Astrocyte of the hippocampus (primary cell): ENCODE results near the gene GIT1.

Source experiments
- DNase-seq: peaks from one replicate; pipeline ENCODE4 v3.0.0; 2011; ENCODE audit warnings: low read depth, low spot score

GIT1 gene

DNA sequence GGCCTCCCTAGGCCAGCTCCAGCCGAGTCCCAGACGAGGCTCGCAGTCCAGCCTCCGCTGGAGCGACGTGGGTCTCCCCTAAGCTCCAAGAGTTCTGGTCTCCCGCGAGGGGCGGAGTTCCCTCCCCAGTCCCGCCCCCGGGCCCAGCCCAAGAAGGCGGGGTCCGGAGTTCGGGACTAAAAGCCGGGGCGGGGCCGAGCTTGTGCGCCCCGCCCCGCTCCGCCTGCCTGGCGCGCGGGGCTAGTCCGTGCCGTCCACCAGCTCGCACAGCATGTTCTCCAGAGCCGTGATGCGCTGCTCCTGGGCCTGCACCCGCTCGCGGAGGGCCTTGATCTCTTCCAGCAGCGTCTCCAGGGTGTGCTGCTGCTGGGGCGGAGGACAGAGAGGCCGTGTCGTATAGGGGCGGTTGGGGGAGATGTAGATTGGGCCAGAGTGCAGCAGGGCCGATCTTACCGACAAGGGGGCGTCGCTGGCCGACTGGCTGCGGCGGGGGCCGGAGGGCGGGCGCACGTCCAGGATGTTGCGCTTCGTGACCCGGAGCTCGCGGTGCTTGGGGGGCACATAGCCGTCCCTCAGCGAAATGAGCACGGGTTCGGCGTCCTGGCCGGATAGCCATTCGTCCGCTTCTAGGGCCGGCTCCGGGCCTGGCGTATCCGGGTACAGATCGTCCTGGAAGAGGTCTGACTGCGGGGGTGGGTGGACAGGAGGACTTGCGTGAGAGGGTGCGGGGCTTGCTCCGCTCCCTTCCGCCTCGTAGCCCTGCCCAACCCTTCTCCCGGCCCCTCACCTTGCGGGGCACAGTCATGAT is 26.2 kb upstream of the GIT1 start:
- DNase-seq, result peak; percentile 90

DNA sequence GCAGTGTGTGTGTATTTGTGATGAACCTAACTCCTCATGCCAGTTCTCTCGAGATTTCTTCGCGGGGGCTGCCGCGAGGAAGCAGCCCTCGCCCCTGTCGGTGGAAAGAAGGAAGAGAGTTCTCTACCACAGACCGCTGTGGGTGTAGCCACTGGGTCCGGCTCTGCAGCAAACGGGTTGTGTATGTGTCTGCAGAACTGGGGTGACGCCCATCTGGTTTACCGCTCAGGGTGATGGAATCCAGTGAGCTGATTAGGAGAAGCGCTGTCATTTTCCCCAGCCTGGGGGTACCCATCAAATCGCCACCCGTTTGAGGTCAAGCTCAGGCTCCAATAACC is 25.6 kb upstream of the GIT1 start:
- DNase-seq, result no peak

DNA sequence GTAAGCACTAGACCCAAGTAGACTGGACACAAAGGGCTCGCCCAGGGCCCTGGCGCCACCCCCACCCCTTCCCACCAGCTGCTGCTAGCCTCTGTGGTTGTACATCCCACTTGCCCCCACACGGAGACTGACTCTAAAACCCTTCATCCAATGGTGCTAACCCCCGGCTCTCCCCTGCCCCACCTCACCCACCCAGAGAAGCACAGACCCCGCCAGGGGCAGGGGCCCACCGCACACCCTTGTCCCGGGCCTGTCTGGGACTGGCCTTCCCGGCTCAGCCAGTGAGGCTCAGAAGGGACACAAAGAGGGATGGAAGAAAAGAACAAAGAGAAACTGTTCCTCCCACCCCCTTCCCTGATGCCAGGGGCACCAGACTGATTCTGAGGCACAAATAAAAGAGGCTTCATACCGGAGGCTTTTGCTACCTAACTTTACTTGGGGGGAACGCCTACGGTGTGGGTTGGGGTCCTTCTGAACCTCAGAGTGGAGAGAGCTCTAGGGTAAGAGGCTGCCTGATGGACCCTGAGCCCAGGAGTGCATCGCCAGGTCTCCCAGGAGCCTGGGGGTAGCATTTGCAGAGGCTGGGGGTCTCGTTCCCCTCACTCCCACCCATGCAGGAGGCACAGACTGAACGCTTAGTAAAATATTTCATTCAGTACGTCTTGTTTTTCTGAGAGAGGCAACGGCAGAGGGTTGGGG is 25.1 kb upstream of the GIT1 start:
- DNase-seq, result no peak

DNA sequence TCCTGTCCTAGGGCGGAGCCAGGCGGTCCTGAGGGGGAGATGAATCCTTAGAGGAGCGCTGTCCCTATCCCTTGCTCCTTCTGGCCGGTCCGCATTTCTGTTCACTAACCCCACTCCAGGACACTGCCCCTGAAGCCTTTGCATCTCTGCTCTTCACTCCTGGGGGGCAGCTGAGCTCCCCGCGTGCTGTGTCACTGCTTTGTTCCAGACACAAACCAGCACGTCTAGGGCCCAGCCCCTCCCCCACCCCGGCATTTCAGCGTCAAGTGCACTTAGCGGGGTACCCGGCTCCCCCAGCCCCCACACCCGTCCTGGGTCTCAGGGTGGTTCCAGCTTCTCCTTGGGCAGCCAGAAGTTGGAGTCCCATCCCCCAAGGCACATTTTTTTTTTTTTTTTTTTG is 24.4 kb upstream of the GIT1 start:
- DNase-seq, result no peak

DNA sequence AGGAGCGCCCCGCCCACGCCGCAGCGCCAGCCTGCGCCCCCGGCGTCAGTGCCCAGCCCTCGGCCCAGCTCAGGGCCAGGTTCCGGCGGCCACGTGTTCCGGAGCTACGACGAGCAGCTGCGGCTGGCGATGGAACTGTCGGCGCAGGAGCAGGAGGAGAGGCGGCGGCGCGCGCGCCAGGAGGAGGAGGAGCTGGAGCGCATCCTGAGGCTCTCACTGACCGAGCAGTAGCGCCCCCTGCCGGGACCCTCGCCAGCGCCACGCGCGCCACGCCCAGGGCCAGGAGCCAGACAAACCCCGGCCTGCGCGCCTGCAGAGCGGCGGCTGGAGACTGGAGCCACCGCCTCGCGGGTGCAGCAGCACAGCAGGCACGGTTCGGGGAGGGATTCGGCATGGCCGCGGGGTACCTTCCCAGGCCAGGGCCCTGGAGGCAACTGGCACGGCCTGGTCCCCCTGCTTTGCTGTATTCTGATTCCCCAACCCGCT is 23.9 kb upstream of the GIT1 start:
- DNase-seq, result peak; percentile 89

DNA sequence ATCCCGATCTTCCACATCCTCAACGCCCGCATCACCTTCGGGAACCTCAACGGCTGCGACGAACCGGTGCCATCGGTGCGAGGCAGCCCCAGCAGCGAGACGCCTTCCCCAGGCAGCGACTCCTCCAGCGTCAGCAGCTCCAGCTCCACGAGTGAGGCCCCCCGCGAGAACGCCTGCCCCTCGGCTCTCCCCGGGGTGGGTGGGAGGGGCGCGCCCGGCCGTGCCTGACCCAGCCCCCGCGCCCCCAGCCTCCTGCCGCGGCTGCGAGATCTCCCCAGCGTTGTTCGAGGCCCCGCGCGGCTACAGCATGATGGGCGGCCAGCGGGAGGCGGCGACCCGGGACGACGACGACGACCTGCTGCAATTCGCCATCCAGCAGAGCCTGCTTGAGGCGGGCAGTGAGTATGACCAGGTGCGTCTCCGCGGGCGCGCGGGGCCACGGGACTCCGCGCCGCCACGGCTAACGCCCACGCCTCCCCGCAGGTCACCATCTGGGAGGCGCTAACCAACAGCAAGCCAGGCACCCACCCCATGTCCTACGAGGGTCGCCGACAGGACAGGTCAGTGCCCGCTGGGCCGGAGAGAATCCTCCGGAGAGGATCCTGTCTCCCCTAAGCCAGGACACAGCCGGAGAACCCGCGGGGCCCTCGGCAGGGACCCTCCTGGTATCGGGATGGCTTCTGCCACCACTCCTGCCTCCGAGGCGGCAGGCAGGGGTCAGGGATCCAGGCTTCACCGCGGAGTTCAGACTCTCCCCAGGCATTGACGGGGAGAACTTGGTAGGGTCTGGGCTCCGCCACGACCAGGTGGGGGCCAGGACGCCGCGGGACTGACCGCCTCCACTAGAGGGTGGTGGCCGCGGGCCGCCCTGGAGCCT is 23.2 kb upstream of the GIT1 start:
- no peak for DNase-seq

DNA sequence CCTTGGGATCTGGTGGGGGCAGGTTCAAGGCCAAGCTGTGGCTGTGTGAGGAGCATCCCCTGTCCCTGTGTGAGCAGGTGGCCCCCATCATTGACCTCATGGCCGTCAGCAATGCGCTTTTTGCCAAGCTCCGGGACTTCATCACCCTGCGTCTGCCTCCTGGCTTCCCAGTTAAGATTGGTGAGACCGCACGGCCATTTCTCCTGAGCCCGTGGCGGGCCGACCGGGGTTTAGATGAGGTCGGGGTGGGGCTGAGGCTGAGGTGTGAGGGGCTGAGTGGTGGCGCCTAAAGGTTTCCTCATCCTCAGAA is 22.6 kb upstream of the GIT1 start:
- DNase-seq, result no peak

DNA sequence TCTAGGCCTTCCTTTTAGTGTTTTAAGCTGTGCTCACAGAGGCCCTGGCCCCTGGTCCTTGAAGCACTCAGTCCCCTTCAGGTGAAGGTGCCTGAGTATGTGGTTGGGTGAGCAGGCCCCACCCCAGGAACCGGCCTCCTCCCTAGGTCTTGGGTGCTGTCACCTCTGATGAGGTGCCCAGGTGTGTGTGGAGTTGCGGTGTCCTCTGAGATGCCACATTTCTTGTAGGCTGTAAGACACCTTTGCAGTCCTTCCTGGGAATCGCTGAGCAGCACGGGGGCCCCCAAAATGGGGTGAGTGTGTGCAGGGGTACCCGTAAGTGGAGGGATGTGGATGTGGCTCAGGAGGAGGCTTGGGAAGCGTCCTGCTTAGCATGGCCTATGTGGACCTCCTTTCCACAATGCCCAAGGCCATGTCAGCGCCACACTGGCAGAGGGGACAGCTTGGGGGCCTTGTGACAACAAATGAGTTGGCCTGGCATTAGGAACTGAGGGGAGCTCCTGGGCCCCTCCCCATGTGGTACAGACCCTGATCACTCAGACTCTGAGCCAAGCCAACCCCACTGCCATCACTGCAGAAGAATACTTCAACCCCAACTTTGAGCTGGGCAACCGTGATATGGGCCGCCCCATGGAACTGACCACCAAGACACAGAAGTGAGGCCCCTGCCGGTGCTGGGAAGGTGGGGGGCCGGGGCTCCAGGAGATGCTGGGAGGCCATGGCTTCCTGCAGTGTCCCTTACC is 22.1 kb upstream of the GIT1 start:
- DNase-seq, result no peak

DNA sequence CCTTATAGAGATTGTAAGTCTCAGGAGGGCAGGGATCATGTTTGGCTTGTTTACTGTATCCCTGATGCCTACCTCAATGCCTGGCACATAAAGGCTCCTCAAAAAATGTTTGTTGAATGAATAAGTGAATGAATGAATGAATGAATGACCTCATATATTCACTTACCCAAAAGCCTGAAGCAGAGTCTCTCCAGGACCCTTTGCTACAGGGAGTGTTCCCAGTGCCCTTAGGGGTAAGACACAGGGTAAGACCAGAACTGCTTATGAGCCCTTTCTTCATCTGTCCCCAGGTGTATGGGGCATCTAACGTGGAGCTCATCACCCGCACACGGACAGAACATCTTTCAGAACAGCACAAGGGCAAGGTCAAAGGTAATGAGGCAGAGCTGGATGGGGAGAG is 20.9 kb upstream of the GIT1 start:
- no peak for DNase-seq

DNA sequence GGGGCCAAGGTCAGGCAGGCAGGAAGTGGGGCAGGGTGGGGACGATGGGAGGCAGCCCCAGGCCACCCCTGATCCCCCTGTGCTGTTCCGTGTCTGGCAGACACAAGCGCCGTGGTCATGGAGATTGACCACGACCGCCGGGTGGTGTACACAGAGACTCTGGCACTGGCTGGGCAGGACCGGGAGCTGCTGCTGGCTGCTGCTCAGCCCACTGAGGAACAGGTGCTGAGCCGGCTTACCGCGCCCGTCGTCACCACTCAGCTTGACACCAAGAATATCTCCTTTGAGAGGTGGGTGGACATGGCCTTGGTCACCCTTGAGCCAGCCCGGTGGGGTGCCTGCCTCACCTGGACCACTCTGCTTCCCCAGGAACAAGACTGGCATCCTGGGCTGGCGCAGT is 19.5 kb upstream of the GIT1 start:
- no peak for DNase-seq

DNA sequence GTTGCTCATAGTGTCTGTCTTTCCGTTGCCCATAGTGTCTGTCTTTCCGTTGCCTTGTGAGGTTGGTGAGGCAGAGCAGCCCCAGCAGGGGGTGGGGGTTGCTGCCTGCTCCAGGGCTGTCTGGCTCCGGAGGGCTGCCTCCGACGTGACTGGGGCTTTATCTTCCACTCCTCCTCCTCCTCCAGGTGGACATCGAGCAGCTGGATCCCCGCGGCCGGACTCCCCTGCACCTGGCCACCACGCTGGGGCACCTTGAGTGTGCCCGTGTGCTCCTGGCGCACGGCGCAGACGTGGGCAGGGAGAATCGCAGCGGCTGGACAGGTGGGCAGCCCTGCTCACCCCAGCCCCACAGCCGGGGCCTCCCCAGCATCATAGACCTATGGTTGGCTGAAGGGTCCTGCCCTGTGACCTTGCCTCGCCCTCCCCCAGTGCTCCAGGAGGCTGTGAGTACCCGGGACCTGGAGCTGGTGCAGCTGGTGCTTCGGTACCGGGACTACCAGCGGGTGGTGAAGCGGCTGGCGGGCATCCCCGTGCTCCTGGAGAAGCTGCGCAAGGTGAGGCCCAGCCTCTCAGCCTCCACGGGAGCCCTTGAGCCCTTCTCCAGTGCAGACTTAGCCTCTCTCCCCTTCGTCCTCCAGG is 18.2 kb upstream of the GIT1 start:
- DNase-seq, result no peak

DNA sequence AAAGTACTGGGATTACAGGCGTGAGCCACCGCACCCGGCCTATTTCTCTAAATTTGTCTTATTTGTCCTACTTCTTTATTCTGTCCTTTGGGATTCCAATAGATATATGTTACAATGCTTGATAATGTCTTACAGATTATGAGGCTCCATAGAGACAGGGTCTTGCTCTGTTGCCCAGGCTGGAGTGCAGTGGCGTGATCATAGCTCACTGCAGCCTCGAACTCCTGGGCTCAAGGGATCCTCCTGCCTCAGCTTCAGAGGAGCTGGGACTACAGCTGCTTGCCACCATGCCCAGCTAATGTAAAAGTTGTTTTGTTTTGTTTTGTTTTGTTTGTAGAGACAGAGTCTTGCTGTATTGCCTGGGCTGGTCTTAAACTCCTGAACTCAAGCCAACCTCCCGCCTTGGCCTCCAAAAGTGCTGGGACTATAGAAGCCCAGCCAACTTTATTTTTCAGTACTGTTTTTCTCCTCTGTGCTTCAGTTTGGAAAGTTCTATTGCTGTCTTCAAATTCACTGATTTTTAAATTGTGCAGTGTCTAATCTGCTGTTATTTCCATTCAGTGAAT is 13.7 kb upstream of the GIT1 start:
- DNase-seq, result no peak

DNA sequence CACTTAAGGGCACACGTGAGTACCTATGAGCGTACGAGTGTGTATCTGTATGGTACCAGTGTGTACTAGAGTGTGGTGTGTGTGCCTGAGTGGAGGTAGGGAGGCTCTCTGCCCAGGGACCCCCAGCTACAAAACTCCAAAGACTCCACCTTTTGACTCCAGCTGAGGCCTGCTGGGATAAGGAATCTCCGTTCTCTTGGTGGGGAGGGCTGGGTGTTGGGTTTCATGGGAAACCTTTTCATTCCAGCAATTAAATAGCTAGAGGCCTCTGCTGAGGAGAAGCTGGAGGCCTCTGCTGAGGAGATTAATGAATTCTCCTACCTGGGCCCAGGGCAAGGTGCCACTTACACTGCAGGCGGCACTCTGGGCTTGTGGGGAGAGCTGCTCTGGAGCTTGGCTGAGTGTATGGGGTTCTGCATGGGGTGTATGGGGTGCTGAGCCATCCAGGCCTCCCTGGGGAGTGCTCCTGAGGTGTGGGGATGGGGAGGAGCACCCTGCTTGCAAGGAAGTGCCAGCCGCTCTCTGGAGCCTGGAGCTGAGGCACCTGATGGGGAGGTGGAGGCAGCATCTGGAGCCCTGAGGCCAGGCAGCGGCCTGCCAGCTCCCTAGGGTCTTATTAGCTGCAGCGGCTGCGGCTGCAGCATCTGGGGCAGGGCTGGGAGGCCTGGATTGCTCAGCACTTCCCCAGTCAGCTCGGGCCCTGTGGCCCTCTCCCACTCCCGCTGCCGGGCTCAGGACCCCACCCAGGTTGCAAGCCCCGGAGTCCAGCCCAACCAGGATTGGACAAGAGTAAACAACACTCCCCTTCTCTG is 8.1 kb upstream of the GIT1 start:
- DNase-seq, result no peak

DNA sequence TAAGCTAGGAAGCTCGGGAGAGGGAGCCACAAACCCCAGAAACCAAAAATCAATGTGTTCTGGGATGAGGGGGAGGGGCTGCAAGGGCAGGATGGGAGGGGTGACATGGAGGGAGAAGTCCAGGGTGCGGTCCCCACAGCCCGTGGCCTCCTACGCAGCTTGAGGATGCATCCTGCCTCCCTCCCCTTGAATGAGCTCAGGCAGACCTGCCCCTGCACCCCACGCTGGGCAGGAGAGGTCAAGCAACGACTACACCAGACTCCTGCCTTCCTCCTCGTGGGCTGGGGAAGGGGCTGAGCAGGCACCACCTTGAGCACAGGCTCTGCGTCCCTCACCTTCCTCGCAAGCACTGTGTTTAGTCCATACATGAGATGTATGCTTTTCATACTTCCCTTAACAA is 7.4 kb upstream of the GIT1 start:
- DNase-seq, result no peak

DNA sequence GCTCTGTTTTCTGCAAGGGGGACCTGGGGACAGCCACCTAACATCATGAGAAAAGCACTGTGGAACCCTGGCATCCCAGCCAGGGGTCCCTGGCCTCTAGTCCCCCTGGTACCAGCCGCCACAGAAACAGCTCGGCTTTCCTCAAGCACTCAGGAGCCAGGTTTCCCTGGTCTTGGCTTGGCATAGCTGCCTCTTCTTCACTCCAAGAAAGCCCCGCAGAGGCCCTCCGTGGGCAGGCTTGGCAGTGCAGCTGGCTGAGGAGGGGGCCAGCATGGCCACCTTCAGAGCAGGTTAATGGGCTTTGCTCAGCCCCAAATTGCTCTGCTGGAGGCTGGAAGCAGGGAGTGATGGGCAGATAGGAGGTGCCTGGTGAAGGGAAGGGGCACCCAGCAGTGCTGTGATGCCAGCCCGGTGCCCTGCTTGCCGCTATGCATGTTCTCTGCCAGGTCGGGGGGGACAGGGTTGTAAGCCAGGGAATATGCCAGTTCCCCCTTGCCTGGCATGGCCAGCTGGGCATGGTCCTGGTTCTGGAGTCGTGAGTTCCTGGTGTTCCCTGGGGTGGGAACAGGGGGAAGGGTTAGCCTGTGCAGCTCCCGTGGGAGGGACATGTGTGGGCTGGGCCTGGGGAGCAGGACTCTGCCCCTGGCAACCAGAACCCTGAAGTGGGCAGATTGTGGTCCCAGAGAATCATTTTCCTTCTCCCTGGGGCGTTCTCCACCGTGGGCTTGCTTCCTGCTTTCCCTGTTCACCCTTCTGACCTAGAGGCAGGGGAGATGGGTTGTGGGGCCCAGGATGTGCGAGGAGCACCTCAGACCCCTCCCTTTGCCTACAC is 6.7 kb upstream of the GIT1 start:
- no peak for DNase-seq

DNA sequence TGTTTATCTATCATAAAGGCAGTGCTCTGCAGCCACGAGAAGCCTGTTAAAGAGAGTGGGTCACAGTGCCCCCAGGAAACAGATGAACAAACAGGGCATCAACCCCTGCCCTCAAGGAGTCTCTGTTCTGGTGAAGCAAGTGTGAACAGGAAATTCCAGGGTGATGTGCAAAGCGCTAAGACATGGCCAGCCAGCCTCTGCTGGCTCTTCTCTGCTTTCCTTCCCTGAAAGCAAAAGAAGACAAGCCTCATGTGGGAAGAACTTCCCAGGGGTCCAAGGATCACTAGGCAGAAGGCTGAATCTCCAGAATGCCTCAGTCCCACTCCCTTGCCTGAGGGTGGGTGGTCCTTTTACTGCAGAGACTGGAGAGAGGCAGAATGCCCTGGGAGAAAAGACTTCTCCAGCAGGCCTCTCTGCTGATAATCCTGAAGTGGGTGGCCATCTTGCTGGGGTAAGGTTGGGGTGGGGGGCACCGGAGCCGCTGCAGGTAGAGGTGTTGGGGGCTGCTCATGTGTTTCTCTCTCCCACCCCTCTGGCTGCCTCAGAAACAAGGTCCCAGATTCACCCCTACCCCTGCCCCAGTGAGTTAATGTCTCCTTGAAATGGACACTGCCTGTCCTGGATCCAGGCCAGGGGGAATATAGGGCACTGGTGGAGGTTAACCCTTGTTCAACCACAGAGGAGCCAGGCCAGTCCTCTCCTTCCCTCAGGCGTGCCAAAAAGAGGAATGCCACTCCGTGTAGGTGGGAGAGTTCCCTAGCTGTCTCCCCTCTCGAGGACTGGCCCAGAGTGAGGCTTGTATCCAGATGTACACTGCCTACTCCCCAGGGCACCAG is 5.9 kb upstream of the GIT1 start:
- no peak for DNase-seq

DNA sequence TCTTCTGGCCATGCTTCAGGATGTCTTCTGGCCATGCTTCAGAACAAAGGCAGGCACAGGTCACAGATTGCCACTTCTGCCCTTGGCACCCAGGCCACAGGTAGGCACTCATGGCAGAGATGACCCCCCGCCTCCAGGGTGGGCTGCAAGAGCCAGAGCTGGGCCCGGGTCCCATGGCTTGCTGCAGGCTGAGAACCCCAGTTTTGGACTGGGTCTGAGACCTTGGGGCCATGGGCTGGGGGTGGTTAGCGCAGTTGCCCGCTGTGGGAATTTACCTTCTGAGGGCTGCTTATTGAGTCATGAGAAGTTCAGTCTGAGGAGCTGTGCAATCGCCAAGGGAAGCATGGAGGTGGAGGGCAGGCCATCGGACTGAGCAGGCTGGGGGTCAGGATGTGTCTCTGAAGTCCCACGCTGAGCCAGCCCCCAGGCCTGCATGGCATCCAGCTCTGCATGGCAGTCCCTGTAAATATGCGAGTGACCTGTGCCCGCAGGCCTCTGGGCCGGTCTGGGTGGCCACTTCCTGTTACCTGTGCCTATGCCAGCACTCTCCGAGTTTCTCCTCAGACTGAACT is 5.2 kb upstream of the GIT1 start:
- DNase-seq, result no peak
